GM12873 (cell line): ENCODE results near the gene MACC1.

Experiments
- TF ChIP-seq, protein P1 (sequence below): IDR thresholded peaks from 2 replicates; pipeline ENCODE4 v1.5.1; 2012; ENCODE audit warnings: low read depth, mild to moderate bottlenecking, moderate library complexity, low read length, control low read depth; ENCODE audit not compliant: insufficient read depth; ENCODE audit errors: missing control alignments

Gene MACC1

GRCh38 chr7:20220921-20221547 lies 3.9 kb upstream of the MACC1 start:
- TF ChIP-seq, protein P1, sequence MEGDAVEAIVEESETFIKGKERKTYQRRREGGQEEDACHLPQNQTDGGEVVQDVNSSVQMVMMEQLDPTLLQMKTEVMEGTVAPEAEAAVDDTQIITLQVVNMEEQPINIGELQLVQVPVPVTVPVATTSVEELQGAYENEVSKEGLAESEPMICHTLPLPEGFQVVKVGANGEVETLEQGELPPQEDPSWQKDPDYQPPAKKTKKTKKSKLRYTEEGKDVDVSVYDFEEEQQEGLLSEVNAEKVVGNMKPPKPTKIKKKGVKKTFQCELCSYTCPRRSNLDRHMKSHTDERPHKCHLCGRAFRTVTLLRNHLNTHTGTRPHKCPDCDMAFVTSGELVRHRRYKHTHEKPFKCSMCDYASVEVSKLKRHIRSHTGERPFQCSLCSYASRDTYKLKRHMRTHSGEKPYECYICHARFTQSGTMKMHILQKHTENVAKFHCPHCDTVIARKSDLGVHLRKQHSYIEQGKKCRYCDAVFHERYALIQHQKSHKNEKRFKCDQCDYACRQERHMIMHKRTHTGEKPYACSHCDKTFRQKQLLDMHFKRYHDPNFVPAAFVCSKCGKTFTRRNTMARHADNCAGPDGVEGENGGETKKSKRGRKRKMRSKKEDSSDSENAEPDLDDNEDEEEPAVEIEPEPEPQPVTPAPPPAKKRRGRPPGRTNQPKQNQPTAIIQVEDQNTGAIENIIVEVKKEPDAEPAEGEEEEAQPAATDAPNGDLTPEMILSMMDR, result no peak

DNA sequence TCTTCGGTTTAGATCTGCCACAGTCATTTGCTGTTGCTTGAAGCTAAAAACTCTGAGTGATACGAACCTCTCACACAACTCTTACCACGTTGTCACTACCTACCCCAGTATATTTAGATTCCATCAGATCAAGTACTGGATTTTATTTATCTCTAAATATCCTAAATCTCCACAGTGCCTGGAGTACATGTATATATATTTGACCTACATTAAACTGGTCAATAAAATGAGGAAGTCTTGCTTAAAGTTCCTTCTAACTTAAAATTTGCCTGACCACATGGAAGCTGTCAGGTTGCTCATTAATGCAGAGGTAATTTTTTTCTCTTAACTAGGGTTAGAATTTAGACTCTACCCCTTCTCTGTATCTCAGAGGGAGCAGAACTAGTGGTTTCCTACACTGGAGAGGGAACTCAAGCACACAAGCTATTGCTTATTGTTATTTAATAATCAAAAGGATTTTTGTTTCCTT lies 3.1 kb upstream of the MACC1 start:
- TF ChIP-seq, protein P1, result no peak

DNA sequence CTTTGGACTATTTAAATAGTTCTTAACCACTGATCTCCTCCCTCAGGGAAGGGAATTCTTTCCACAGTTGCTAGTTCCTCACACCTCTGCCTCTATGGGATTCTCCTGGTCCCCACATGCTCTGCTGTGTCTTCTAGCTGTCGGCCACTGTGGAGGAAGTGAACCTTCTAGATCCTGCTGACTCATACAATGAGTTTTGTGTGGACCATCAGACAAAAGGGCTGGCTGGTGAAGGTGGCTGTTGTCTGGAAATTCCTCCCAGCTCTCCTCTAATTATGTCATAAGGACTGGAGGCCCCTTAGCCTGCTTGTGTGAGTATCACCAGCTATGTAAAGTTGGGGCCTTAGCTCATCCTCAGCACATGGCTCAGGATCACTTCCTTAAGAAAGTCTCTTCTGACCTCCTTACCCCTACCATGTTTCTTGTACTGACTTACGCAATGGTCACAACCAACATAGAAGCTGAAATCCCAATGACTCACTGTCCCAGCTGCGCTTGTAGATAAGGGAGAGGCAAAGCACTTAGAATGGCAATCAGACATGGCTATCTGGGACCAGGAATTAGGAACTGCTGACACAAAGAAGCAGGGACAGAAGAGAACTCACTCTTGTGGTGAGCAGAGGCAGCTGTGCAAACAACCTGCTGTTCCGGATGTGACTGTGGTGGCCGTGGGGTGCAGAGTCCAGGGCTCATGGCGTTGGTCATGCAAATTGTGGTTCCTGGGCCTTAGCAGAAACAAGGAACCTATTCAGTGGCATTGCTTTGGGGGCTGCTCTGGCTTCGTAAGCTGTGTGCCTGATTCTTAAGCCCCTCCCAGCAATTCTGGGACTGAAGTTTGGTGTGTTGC lies 2.5 kb upstream of the MACC1 start:
- TF ChIP-seq, protein P1, result peak; percentile 8

DNA sequence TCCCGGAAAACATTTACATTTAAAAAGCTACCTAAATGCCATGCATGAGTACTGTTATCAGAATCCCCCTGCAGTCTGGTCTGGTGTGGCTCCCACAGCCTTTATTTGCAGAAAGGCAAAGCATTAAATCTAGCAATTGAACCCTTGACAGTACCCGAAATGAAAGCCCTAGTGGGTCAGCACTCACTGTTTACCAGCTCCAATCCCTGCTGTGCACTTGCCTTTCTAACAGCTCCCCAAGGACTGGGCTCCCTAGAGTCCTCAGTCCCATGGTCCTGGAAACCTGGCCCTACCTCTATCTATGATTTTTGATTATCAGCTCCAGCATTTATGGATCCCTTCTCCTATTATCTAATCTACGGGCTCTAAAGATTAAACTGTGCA lies 1.9 kb upstream of the MACC1 start:
- TF ChIP-seq, protein P1, result no peak

- TF ChIP-seq, protein P1, result no peak
Measured at GRCh38 chr7:20218279-20218678, 1.1 kb upstream of the MACC1 start.

DNA sequence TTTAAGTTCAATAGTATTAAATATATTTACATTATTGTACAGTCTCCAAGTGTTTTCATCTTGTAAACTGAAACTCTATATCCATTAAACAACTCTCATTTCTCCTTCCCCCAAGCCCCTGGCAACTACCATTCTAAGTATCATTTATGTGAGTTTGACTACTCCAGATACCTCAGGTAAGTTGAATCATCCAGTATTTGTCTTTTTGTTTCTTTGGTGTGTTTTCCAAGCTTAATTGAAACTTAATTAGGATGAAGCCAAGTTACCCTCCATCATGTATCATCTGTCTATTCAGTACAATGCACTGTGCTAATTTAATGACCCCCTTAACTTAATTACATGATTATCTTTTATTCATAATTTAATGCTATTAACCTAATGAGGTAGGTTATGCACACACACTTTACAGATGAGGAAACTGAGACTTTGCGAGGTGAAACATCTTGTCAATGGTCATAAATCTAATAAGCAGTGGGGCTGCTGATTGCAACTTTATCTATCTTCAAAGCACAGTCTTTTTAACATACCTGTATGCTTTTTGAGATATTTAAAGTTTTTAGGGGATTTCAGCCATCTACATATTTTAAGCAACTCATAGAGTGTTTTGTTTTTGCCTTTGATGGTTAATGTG lies 663 bp downstream of the MACC1 start:
- TF ChIP-seq, protein P1, result no peak

GRCh38 chr7:20214921-20215669 lies 2.1 kb downstream of the MACC1 start:
- TF ChIP-seq, protein P1, result no peak
